Panc1 (cell line): ENCODE results near the gene NFAM1. TPM values are rescaled to one million over a fixed set of nuclear protein-coding genes. Genes with fewer than 3 reads are reported as not detected.

Experiments
- ATAC-seq: fragments of 200-7000 bp; cut with Tn5 transposase; 2 replicates; pipeline ENCODE4 v1.9.1; 2020; ENCODE audit warnings: mild to moderate bottlenecking, moderate library complexity
- BruUV-seq: library from RNA; stranded (reverse); fragments of 400-500 nt; replicated peaks from 2 replicates; lab custom pipeline; 2021; lab: Mats Ljungman, UMichigan
- CTCF ChIA-PET: fragments of 300-600 bp; sonication (Branson Sonifier 250); formaldehyde crosslinking; loops from one replicate; lab custom pipeline; 2022; ENCODE audit warnings: antibody characterized with exemption; lab: Charles Lee
- POLR2A ChIA-PET: fragments of 300-600 bp; sonication (Branson Sonifier 250); formaldehyde crosslinking; loops from one replicate; lab custom pipeline; 2022; ENCODE audit warnings: antibody characterized with exemption; lab: Charles Lee
- DNase-seq: peaks from one replicate; pipeline ENCODE4 v3.0.0-alpha.2; 2010; ENCODE audit warnings: low read depth, low spot score
- H3K27ac ChIP-seq: 2 replicates; pipeline ENCODE4 v1.5.1; 2011; ENCODE audit warnings: mild to moderate bottlenecking, low read length, inconsistent platforms
- H3K27me3 ChIP-seq: fragments of 200-500 bp; sonication (Bioruptor generic); 2 replicates; pipeline ENCODE4 v1.6.0; 2014; ENCODE audit warnings: low read length, inconsistent platforms; ENCODE audit not compliant: control insufficient read depth, insufficient read depth
- H3K36me3 ChIP-seq: fragments of 200-500 bp; sonication (Bioruptor generic); 2 replicates; pipeline ENCODE4 v1.5.1; 2014; ENCODE audit warnings: inconsistent platforms, mild to moderate bottlenecking, low read length, moderate library complexity; ENCODE audit not compliant: control insufficient read depth, insufficient read depth
- H3K4me1 ChIP-seq: 2 replicates; pipeline ENCODE4 v1.5.1; 2011; ENCODE audit warnings: inconsistent platforms, mild to moderate bottlenecking, low read length, moderate library complexity; ENCODE audit not compliant: control insufficient read depth, insufficient read depth
- H3K4me3 ChIP-seq, 2 experiments: 2 replicates each; pipeline ENCODE4 v1.5.1; 2011 to 2012; ENCODE audit warnings: low read depth in 2 of 2, low read length in 2 of 2, mild to moderate bottlenecking in 2 of 2, inconsistent platforms in 1 of 2, moderate library complexity in 1 of 2
- H3K9me3 ChIP-seq: fragments of 200-500 bp; sonication (Bioruptor generic); 2 replicates; pipeline ENCODE4 v1.5.1; 2014; ENCODE audit warnings: low read depth, mild to moderate bottlenecking, inconsistent platforms, low read length, moderate library complexity; ENCODE audit not compliant: control insufficient read depth, insufficient read depth
- CTCF ChIP-seq: fragments of 450-650 bp; IDR thresholded peaks from 2 replicates; pipeline ENCODE4 v1.5.1; 2017; ENCODE audit warnings: mild to moderate bottlenecking
- POLR2AphosphoS5 ChIP-seq: IDR thresholded peaks from 2 replicates; pipeline ENCODE4 v1.6.1; 2012; ENCODE audit warnings: mild to moderate bottlenecking, low read depth, low read length, moderate library complexity
- REST ChIP-seq, 2 experiments: IDR thresholded peaks; 2 replicates each; pipeline ENCODE4 v1.6.1; 2011 to 2012; ENCODE audit warnings: low read depth in 2 of 2, control low read depth in 1 of 2, low read length in 1 of 2, mild to moderate bottlenecking in 1 of 2, moderate library complexity in 1 of 2; ENCODE audit not compliant: insufficient read depth in 1 of 2
- SIN3A ChIP-seq: IDR thresholded peaks from 2 replicates; pipeline ENCODE4 v1.6.1; 2012; ENCODE audit warnings: low read depth, mild to moderate bottlenecking, low read length, moderate library complexity, borderline replicate concordance; ENCODE audit not compliant: insufficient read depth
- TCF7L2 ChIP-seq: IDR thresholded peaks from 2 replicates; pipeline ENCODE4 v1.6.1; 2011; ENCODE audit warnings: mild to moderate bottlenecking, low read depth, low read length, inconsistent platforms
- in situ Hi-C: cut with HindIII; loops from 2 replicates; pipeline ENCODE4 v1.10.0; 2016; ENCODE audit warnings: low sequenced_read_pairs, low pct_unique_long_range_greater_than_20kb
- intact Hi-C: fragments of 100-400 bp; cut with micrococcal nuclease; formaldehyde crosslinking; loops from one replicate; pipeline ENCODE4 v1.10.0; 2022; ENCODE audit not compliant: unreplicated experiment
- total RNA-seq: library from RNA; stranded (reverse); gene quantifications from one replicate; pipeline ENCODE4 v1.2.1, GENCODE V29; 2021; ENCODE audit not compliant: unreplicated experiment

Gene NFAM1
- total RNA-seq, 1 experiment from 2014 or later: 0.41 TPM

- ATAC-seq: no peak
These were observed 84.8 kb downstream of the NFAM1 start for GRCh38 chr22:42347281-42347824.

GRCh38 chr22:42346722-42347121, 85.5 kb downstream of the NFAM1 start:
- peaks cover 16% of the 10 kb centered on the region for H3K4me1 ChIP-seq
- intact Hi-C loops: no loop called here
- CTCF ChIA-PET: no interaction called here

More at GRCh38 chr22:42347281-42347824, 84.8 kb downstream of the NFAM1 start:
- intact Hi-C loops: no loop called here
- CTCF ChIA-PET: no interaction called here
- no peaks in the 10 kb centered on the region for H3K27me3 ChIP-seq
- peaks cover 15% of the 10 kb centered on the region for H3K4me1 ChIP-seq
- H3K27ac ChIP-seq: no peak overlapping the region
- DNase-seq: no peak
- POLR2A ChIA-PET: no interaction called here
- H3K36me3 ChIP-seq: no peaks in the 10 kb centered on the region
- no peak overlapping the region for H3K4me3 ChIP-seq
- in situ Hi-C loops: no loop called here
- TF ChIP-seq CTCF (no peak), REST (IDR thresholded peaks at IDR 0.05; ENCODE audit: insufficient read depth in 1 of 2, low read depth in 2 of 2, low read length in 1 of 2) (no peak), POLR2AphosphoS5 (no peak), SIN3A (no peak), TCF7L2 (no peak)
- no TSS peak for BruUV-seq
- H3K9me3 ChIP-seq: no peaks in the 10 kb centered on the region

More at GRCh38 chr22:42346722-42347121, 85.5 kb downstream of the NFAM1 start:
- H3K36me3 ChIP-seq: no peaks in the 10 kb centered on the region
- no peak overlapping the region for H3K4me3 ChIP-seq
- ATAC-seq: no peak
- no peak for DNase-seq
- in situ Hi-C loops: no loop called here
- no TSS peak for BruUV-seq
- no peaks in the 10 kb centered on the region for H3K9me3 ChIP-seq
- POLR2A ChIA-PET: no interaction called here
- no peak overlapping the region for H3K27ac ChIP-seq
- no peaks in the 10 kb centered on the region for H3K27me3 ChIP-seq
- no peak for TF ChIP-seq TCF7L2
- TF ChIP-seq POLR2AphosphoS5: no peak
- TF ChIP-seq REST (IDR thresholded peaks at IDR 0.05; ENCODE audit: insufficient read depth in 1 of 2, low read depth in 2 of 2, low read length in 1 of 2): no peak
- TF ChIP-seq CTCF: no peak
- TF ChIP-seq SIN3A: no peak
